ENCODE measurements around the gene NYAP2. TPM values are rescaled to one million over a fixed set of nuclear protein-coding genes. Genes with fewer than 3 reads are reported as not detected.

The NYAP2 gene
- total and polyA plus RNA-seq, 2 of the 4 experiments (the other 2 are of a cell fraction): not detected

DNA sequence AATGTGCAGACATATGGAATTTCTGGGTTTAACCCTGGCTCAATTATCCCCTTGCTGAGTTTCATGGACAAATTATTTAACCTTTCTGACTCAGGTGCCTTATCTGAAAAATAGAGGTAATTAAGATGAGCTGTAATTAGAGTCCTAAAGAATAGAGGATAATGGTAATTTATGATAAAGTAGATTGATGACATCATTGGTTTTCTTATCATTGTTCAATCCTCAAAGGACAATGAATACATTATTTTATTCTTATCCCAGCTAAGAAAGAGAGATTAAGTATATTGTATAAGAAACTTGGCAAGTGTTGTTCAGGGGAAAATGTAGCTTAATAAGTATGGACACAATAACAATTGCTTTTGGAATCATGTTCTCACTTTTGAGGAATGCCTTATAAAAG is 279.3 kb downstream of the NYAP2 start:
- no peak overlapping the region for H2AK5ac ChIP-seq (ENCODE audit: low read depth, low read length)
- no peaks in the 10 kb centered on the region for H3K79me1 ChIP-seq (ENCODE audit: low read depth in 1 of 2, low read length in 2 of 2)
- DNase-seq: no peak
- H4K5ac ChIP-seq (ENCODE audit: low read depth, low read length): no peak overlapping the region
- no peak overlapping the region for H3K18ac ChIP-seq (ENCODE audit: low read depth, low read length)
- no peak overlapping the region for H2BK15ac ChIP-seq (ENCODE audit: low read depth, low read length)
- no peak overlapping the region for H3K4ac ChIP-seq (ENCODE audit: low read depth, low read length)
- H3K23ac ChIP-seq (ENCODE audit: low read depth, low read length): no peak overlapping the region
- H3K4me2 ChIP-seq (ENCODE audit: low read depth, low read length): no peak overlapping the region
- no peak overlapping the region for H3K4me3 ChIP-seq (ENCODE audit: insufficient read depth, low read depth, low read length)
- no peak overlapping the region for H4K91ac ChIP-seq (ENCODE audit: insufficient read depth, low read depth, low read length)
- no peaks in the 10 kb centered on the region for H3K27me3 ChIP-seq (ENCODE audit: control insufficient read depth, insufficient read depth, low read length)
- ATAC-seq (ENCODE audit: low read depth): no peak
- H2AFZ ChIP-seq (replicated peaks; ENCODE audit: low read length, poor library complexity): no peak overlapping the region
- dilution Hi-C loops (cut with HindIII; ENCODE audit: low sequenced_read_pairs, unreplicated experiment): no loop called here
- no peak overlapping the region for H3K27ac ChIP-seq (ENCODE audit: insufficient read depth, low read length)
- H3K9me1 ChIP-seq (ENCODE audit: insufficient read depth, low read length): no peaks in the 10 kb centered on the region
- no peak overlapping the region for H2BK20ac ChIP-seq (ENCODE audit: low read depth, low read length)
- H2BK120ac ChIP-seq (ENCODE audit: low read depth, low read length): no peak overlapping the region
- peaks cover 3% of the 10 kb centered on the region; the same call in 1 of the 2 replicates for H3K4me1 ChIP-seq (ENCODE audit: control insufficient read depth, insufficient read depth, low read length)
- in situ Hi-C loops (cut with MboI; ENCODE audit: low sequenced_read_pairs): loop anchor here (10.0 kb wide), 1 partner anchor 506 kb away; no protein-coding TSS in a partner anchor
- ChIA-PET CTCF (interaction anchor here (0.8 kb wide), 1 partner anchor 1124 kb away, joined by 3 read pairs; no protein-coding TSS in a partner anchor), POLR2A (ENCODE audit: unreplicated experiment) (no interaction called here)
- no TSS peak for BruUV-seq (replicated peaks)
- no peak overlapping the region for H4K8ac ChIP-seq (ENCODE audit: low read depth in 2 of 2, low read length in 2 of 2)
- TF ChIP-seq RFX5 (IDR thresholded peaks at IDR 0.05; ENCODE audit: low read depth, low read length) (no peak), MAZ (IDR thresholded peaks at IDR 0.05; ENCODE audit: borderline replicate concordance, low read depth, low read length) (no peak), CHD1 (IDR thresholded peaks at IDR 0.05; ENCODE audit: low read depth, low read length) (no peak), CEBPB (IDR thresholded peaks at IDR 0.05; ENCODE audit: low read depth, low read length) (no peak), SMC3 (IDR thresholded peaks at IDR 0.05; ENCODE audit: low read depth, low read length) (no peak), MAFK (IDR thresholded peaks at IDR 0.05; ENCODE audit: low read depth, low read length) (no peak), BHLHE40 (IDR thresholded peaks at IDR 0.05; ENCODE audit: low read depth, low read length) (no peak), MXI1 (IDR thresholded peaks at IDR 0.05; ENCODE audit: borderline replicate concordance, low read depth, low read length) (no peak), RAD21 (IDR thresholded peaks at IDR 0.05; ENCODE audit: low read length) (no peak), POLR2A (IDR thresholded peaks at IDR 0.05; ENCODE audit: low read depth, low read length) (no peak), FOS (IDR thresholded peaks at IDR 0.05; ENCODE audit: low read depth, low read length) (no peak), NFE2L2 (IDR thresholded peaks at IDR 0.05; ENCODE audit: low read depth, low read length) (no peak)
- TF ChIP-seq, protein P1, sequence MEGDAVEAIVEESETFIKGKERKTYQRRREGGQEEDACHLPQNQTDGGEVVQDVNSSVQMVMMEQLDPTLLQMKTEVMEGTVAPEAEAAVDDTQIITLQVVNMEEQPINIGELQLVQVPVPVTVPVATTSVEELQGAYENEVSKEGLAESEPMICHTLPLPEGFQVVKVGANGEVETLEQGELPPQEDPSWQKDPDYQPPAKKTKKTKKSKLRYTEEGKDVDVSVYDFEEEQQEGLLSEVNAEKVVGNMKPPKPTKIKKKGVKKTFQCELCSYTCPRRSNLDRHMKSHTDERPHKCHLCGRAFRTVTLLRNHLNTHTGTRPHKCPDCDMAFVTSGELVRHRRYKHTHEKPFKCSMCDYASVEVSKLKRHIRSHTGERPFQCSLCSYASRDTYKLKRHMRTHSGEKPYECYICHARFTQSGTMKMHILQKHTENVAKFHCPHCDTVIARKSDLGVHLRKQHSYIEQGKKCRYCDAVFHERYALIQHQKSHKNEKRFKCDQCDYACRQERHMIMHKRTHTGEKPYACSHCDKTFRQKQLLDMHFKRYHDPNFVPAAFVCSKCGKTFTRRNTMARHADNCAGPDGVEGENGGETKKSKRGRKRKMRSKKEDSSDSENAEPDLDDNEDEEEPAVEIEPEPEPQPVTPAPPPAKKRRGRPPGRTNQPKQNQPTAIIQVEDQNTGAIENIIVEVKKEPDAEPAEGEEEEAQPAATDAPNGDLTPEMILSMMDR (conservative IDR thresholded peaks at IDR 0.05; ENCODE audit: low read depth, low read length): no peak
- TF ChIP-seq, protein P2, sequence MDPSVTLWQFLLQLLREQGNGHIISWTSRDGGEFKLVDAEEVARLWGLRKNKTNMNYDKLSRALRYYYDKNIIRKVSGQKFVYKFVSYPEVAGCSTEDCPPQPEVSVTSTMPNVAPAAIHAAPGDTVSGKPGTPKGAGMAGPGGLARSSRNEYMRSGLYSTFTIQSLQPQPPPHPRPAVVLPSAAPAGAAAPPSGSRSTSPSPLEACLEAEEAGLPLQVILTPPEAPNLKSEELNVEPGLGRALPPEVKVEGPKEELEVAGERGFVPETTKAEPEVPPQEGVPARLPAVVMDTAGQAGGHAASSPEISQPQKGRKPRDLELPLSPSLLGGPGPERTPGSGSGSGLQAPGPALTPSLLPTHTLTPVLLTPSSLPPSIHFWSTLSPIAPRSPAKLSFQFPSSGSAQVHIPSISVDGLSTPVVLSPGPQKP (IDR thresholded peaks at IDR 0.05; ENCODE audit: borderline replicate concordance, low read depth, low read length): no peak
- TF ChIP-seq, protein P3, sequence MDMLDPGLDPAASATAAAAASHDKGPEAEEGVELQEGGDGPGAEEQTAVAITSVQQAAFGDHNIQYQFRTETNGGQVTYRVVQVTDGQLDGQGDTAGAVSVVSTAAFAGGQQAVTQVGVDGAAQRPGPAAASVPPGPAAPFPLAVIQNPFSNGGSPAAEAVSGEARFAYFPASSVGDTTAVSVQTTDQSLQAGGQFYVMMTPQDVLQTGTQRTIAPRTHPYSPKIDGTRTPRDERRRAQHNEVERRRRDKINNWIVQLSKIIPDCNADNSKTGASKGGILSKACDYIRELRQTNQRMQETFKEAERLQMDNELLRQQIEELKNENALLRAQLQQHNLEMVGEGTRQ (IDR thresholded peaks at IDR 0.05; ENCODE audit: low read depth, low read length): no peak
- H2AK9ac ChIP-seq (replicated peaks; ENCODE audit: low read depth, low read length, poor library complexity): no peak overlapping the region
- H3K9me3 ChIP-seq (ENCODE audit: control insufficient read depth, insufficient read depth, low read length): no peaks in the 10 kb centered on the region
- intact Hi-C loops (cut with micrococcal nuclease): loop anchor here (10.0 kb wide), 2 partner anchors 796 to 986 kb away; no protein-coding TSS in a partner anchor
- H3K56ac ChIP-seq (ENCODE audit: extremely low read depth, insufficient read depth, low read length): no peak overlapping the region
- no peaks in the 10 kb centered on the region for H4K20me1 ChIP-seq (ENCODE audit: insufficient read depth, low read length)
- no peak overlapping the region for H2BK5ac ChIP-seq (ENCODE audit: low read depth, low read length, poor library complexity, severe bottlenecking)
- no peak overlapping the region for H3K14ac ChIP-seq (replicated peaks; ENCODE audit: low read depth, low read length)
- no peak overlapping the region for H3K9ac ChIP-seq (ENCODE audit: low read depth, low read length)
- H3K36me3 ChIP-seq (ENCODE audit: control insufficient read depth, insufficient read depth, low read length): no peaks in the 10 kb centered on the region
